ENCODE measurements around the gene EXT2.

The EXT2 gene

DNA sequence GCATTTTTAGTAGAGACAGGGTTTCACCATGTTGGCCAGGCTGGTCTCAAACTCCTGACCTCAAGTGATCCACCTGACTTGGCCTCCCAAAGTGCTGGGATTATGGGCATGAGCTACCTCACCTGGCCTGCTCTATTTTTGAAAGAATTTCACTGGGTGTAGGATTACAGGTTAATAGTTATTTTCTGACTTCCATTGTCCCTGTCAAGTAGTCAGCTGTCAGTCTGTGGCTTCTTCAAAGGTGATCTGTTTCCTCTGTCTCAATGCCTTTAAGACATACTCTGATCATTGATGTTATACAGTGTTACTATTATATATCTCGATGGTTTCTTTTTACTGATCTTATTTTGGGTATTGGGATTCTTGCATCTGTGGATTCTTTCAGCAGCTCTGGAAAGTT lies 10.1 kb upstream of the EXT2 start:
- DNase-seq (ENCODE audit: low read depth), result no peak

DNA sequence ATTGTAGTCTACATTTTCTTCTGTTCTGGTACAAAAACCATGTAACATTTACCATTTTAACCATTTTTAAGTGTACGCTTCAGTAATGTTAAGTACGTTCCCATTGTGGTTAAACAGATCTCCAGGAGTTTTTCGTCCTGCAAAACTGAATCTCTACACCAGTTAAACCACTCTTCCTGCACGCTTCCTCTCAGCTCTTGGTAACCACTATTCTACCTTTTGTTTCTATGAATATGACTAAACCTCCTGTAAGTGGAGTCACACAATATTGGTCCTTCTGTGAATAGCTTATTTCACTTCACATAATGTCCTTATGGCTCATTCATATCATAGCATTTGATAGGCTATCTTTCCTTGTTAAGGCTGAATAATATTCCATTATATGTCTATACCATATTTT lies 7.1 kb upstream of the EXT2 start:
- no peak for DNase-seq (ENCODE audit: low read depth)

DNA sequence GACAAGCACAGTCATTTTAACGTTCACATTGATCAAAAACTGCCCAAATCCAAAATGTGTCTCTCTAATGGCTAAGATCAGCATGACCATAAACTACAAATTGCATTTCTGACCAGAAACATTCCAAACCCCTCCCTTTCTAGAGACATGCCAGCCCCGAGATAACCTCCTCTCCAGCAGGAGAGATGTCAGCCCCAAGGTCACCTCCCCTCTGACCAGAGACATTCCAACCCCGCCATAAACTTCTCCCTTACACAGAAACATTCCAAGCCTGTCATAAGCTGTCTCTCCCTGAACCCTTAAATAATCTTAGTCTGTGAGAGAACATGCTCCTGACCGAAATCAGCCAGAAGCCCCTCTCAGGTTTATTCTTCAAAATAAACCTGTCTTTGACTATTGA lies 6.6 kb upstream of the EXT2 start:
- no peak for DNase-seq (ENCODE audit: low read depth)

DNA sequence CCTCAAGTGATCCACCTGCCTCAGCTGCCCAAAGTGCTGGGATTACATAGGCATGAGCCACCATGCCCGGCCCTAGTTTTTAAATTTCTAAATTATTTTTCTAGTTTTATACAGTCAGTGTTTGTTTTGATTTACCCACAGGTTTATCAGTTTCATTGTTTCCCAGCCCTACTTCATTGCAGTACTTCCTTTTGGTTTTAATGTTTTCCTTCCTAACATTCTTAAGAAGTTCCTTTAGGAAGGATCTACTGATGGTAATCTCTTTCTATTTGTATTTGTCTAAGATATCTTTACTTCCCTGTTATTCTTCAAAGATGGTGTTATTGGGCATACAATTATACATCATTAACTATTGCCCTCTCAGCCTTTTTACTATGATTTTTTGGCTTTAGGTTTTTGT lies 4.9 kb upstream of the EXT2 start:
- DNase-seq (ENCODE audit: low read depth), result no peak

DNA sequence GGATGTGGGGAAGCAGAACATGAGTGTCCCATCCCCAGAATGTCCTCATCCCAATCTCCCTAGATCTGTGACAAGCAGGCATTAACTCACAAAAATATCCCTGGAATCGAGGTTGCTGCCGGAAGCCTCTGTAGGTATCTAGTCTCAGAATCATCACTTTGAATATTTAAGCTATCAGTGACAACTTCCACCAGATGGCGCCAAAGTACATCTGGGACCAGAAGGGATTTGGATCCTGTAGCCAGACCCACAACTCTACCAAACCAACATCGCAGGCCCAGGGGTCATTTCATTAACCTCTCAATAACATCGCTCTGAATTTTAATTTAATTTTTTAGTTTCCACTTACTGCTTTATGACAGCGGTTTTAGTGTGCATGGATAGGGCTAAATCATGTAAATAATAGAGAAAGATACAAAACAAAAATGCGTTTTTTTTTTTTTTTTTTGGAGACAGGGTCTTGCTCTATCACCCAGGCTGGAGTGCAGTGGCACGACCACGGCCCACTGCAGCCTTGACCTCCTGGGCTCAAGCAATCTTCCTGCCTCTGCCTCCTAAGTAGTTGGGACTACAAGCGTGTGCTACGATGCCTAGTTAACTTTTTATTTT lies 1.1 kb upstream of the EXT2 start:
- DNase-seq (ENCODE audit: low read depth), result peak; percentile 71

DNA sequence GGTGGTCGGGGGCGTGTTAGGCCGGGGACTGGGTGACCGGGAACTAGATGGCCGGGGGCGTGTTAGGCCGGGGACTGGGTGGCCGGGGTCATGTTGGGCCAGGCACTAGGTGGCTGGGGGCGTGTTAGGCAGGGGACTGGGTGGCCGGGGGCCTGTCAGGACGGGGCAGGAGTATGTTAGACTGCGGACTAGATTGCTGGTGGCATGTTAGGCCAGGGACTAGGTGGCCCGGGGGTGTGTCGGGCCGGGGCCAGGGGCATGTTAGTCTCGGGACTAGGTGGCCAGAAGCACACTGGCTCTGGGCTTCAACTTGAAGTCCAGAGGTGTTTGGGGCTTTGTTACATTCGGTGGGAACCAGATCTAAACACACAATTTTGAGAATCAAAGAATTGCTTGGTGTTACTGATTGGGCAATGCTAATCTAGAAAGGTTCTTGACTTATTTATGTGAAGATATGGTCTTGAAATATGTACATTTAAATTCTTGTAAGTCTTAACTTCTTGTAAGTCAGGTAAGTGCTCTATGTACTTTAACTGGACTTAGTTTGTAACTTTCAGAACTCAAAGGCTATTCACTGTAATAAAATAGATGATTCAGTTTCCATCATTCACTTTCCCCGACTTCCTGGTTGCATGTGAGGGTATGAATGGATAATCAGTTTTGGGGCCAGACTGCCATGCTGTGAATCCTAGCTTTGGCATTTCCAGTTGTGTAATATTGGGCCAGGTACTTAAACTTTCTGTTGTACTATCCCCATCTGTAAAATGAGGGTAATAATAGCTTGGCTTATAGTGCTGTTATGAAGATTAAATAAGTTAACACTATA lies 1.1 kb downstream of the EXT2 start:
- no peak for DNase-seq (ENCODE audit: low read depth)

DNA sequence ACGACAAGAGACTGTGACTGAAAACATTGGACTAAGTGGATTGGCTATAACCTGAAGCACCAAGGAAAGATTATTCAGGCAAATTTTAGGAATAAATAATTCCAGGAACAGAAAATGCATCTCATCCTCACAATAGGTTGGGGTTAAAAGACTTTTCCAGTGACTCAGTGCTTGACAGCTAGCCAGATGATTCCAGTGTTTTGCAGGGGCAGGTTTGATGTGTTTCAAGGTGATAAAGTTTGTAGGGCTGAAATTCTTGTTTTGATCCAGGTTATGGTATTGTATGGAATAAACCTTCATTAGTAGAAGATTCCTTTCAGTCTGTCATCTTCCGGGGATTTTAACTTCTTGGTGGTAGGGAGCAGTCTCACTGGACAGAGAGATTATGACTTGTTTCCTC lies 2.3 kb downstream of the EXT2 start:
- no peak for DNase-seq (ENCODE audit: low read depth)

DNA sequence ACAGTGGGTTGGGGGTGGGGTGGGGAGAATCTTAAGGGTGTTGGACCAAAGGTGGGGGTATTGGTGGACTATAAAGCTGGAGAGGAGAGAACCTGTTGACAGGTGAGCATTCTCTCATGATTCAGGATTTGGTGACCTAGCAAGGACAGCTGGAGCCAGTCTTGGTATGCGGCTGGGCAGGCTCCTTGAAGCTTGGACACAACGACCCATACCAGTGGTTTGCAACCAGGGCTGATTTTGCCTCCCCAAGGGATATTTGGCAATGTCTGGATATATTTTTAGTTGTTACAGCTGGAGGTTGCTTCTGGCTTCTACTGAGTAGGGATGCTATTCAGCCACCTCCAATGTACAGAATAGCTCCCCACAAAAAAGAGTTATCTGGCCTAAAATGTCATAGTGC lies 5.6 kb downstream of the EXT2 start:
- DNase-seq (ENCODE audit: low read depth), result no peak

DNA sequence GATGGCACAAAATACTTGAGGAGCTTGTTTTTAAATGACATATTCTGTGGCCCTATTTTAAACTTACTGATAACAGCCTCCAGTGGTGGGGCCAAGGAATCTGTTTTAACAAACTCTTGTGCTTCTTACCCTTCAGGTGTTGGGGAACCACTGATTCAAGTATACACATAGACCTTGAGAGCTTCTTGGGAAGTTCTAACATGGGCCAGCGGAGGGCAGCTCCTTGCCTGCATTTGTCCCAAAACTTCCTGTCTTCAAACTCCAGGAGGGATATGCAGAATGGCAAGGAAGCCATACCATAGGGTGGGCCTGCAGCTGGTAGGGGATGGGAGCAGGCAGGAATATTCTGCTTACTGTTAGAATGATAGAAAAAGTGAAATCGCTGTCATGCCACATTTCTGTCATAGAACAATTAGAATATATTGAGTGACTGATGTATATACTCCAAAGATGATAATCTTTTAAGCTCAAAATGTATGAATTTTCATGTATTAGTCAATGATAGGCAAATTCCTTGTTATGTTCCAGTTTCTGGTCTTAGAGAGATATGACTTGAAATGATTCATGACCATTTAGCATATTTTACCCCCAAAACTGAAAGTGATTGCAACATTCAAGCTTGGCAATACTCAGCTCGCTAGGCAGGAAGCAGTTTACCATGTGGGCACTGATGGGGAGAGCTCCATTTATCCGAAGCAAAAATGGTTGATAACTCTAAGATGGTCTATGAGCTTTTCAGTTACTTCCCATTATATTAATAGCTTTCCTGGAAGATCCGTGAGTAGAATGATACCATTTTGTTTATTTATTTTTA lies 9.2 kb downstream of the EXT2 start:
- DNase-seq (ENCODE audit: low read depth), result no peak

DNA sequence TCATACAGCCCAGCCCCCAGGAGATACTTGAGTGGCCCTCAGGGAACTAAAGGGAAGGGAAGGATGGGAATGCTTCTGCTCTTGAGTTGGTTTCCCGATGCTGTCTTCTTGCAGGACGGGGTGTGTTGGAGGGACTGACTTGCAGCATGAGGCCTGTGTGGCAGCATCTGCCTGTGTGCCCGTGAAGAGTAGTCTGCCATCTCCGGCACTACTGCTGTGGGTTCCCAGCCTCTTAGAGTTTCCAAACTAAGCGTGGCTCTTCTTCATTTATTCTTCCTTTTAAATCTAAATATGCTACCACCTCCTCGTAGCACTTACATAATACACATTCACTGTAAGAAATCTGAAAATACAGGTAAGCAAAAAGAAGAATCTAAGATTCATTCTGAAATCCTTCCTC lies 12.8 kb downstream of the EXT2 start:
- DNase-seq (ENCODE audit: low read depth), result no peak

DNA sequence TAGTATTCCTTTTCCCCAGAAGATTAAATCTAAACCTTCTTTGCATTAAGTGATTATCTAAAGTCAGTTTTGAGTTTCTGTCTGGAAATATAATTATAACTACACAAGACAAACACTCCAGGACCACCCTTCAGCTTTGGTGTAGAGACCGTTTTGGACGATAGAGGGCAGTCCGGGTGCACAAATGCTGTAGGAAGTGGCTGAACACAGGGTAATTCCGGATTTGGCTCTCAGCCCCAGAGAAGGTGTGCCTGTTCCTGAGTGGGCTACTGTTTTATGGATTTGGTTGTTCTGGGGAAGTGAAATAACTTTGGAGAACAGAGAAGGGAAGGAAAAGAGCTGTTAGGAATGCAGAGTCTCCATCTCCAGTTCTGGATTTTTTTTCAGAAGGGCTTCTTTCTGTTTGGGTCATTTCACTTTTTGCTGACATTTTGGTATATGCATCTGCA lies 14.8 kb downstream of the EXT2 start:
- DNase-seq (ENCODE audit: low read depth), result peak; percentile 13

DNA sequence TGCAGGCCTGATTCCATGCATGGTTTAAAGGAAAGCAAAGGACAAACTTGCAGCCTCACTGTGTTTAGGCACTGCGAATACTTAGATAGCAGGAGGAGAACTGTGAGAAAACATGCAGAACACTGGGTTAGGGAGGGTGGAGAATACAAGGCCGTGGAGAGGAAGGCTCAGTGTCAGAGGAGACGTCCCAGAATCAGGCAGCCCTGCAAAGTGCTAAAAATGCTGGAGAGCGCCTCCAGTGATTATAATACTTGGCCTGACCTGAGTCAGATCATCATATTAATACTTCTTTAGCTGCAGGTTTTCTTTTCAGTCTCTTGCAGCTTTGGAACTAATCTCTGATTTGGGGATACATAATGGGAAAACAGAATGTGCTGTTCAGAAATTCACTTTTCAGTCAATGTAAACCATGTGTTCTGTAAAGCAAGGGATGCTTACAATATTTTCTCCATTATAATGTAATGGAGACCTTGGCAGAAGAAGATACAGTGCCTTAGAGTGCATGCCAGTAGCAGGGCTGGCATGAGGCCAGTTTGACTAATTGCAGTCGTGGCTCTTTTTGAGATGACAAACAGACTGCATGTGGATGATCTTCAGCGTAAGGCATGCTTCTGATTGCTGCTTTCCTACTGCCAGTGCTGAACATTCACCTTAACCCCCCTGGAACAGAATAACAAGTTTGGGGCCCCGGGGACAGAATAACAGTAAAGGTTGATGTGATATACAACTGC lies 16.8 kb downstream of the EXT2 start:
- DNase-seq (ENCODE audit: low read depth), result no peak

DNA sequence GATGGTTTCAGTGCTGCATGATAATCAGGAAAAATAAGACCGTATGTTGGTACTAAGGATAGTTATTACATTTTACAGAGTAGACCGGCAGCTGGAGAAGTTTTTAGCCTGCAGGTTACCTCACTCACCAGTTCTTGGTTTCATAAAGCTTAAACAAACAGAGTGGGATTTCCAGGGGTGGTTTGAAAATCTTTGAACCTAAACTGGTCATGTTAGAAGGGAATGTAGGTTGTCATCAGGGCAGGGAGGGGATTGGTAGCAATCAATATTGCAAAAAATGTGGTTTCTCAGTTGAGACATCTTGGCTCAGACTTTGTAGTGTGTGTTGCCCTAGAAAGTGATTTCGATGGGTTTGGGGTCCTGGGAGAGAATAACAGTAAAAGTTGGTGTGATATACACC lies 17.5 kb downstream of the EXT2 start:
- DNase-seq (ENCODE audit: low read depth), result no peak

DNA sequence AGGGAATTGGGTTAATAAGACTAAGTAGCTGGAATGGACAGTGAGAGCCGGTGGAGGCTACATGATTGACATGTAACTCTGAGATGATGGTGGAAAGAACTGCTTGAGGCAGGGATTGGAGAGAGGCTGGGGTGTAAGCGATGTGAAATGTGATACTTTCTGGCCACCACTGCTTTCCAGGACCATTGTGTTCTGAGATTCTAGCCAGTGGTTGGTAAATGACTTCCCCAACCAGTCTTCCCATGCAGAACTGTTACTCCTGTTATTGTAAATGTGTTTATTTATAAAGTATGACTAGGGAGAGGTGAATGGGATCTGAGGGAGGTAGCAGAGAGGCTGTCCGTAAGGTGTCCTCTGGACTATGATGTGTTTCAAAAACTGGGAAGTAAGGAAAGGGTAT lies 18.1 kb downstream of the EXT2 start:
- no peak for DNase-seq (ENCODE audit: low read depth)

DNA sequence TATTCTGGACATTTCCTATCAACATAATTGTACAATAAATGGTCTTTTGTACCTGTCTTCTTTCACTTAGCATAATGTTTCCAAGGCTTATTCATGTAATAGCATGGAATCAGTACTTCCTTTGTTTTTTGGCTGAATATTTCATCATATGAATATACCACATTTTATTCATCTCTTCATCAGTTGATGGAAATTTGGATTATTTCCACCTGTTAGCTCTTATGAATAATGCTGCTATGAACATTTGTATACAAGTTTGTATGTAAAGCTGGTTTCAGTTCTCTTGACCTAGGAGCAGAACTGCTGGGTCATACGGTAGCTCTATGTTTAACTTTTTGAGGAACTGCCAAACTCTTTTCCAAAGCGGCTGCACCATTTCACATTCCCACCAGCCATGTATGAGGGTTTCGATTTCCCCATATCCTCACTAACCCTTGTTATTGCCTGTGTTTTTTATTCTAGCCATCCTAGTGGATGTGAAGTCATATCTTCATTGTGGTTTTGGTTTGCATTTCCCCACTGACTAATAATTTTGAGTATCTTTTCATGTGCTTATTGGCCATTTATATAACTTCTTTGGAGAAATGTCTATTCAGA lies 20.9 kb downstream of the EXT2 start:
- DNase-seq (ENCODE audit: low read depth), result no peak

DNA sequence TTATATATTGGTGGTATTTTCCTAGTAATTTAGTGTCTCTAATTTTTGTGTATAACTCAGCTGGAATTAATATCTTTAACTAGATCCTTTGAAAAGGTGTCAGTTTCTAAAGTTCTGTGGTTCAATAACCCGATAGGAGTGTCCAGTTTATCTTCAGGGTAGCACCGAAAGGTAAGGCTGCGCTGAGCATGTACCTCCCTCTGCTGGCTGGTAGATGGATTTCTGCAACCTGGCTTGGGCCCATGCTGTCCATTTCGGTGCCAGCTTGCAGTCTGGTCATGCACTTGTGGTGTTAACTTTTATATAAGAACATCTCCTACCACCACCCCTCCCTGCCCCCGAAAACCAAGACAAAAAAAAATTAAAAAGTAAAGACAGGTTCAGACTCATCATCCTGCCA lies 24.7 kb downstream of the EXT2 start:
- DNase-seq (ENCODE audit: low read depth), result no peak

DNA sequence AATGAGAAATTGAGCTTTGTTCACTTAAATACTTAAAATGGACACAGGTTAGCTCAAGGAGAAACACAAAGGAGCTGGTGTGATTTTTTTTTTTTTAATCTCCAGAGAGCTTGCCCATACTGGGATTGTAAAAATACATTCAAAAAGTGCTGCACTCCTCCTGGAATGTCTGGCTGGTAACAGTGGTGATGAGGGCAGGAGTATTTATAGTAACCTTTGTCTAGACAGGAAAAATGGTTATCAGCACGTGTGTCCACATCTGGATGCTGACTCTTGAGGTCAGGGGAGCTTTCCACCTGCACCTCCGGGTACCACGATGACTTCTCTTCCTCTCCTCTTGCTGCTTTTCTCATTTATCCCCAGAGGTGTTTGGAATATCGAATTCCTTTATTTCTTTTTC lies 30.1 kb downstream of the EXT2 start:
- no peak for DNase-seq (ENCODE audit: low read depth)

DNA sequence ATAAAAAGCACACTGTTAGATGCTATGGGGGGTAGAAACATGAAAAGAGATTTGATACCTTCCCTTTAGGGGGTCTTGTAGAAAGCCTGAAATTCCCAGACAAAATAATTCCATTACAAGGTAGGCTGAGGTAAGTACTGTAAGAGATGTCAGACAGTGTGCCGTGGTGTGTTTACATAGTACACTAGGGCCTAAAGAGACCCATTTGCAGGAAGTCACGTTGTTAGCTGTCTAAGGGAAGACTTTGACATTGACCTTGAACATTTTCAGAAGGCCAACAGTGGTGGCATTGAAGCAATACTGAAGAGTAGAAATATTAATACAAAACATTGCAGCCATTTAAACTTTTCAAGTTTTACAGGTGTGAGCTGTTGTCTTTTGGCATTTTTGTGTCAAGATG lies 30.8 kb downstream of the EXT2 start:
- no peak for DNase-seq (ENCODE audit: low read depth)

DNA sequence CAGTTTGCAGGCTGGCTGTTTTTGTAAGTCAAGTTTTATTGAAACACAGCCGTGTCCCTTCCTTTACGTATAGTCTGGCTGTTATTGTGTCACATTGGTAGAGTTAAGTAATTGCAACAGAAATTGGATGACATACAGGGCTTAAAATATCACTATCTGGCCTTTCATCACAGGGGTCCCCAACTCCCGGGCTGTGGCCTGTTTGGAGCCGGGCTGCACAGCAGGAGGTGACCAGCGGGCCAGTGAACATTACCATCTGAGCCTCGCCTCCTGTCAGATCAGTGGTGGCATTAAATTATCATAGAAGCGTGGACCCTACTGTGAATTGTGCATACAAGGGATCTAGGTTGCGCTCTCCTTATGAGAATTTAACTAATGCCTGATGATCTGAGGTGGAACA lies 31.7 kb downstream of the EXT2 start:
- no peak for DNase-seq (ENCODE audit: low read depth)

DNA sequence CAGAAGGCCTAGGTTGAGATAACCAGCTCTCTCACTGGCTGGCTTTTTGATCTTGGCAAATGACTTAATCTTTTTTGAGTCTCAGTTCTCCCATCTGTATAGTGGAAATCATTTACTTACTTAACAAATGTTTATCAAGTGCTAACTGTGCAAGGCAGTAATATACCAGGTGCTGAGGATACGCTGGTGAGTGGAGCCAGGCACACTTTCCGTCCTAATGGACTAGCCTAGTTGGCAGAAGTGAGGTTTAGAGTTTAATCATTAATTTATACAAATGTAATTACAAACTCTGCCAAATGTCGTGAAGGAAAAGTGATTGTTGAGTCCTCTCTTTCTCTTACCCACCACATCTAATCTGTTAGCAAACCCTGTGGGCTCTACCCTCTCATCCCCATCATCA lies 33.3 kb downstream of the EXT2 start:
- no peak for DNase-seq (ENCODE audit: low read depth)

DNA sequence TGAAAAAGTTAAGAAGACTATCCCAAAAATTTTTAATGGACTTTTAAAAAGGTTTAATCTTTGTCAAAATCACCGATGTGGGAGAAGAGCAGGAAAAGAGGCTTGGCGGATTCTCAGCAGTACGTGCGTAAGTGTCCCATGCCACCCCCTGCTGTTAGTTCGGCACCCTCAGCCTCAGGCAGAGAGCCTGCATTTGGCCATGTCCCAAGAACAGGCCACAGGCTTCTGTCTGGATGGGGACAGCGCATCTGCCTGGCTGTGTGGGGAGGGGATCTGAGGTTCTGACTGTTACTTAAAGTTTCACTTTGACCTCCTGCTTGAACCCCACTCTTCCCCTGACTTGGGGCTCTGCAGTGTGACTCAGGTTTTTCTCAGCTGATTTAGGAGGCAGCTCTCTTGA lies 35.3 kb downstream of the EXT2 start:
- no peak for DNase-seq (ENCODE audit: low read depth)

DNA sequence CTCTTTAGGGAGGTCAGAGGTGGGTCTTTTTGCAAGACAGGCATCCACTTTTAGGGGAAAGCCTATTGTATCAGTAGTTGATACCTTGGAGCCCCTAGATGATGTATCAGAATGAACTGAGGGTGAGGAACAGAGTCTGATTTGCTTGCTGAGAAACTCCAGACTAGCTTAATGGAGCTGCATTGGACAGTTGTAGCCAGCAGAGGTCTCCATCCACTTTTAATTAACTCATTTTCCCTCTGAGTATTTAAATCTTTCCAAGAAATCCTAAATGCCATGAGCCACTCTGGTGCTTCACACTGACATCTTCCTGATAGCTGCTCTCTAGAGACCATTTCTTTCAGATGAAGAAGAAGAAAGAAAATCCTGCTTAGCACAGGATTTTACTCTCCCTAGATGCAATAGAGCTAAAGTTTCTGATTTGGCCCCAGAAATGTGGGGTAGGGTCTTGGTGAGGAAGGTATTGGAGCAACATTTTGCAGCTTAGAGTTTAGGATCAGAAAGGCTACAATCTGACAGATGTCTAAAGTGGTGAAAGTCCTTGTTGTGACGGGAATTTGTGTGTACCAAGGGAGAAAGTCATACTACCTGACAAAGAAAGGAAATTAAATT lies 38.0 kb downstream of the EXT2 start:
- DNase-seq (ENCODE audit: low read depth), result no peak

All from stimulated activated CD4-positive, alpha-beta T cell treated with anti-CD3 and anti-CD28 coated beads, Interleukin-2, amount 100 ng/mL, for 4 hours (primary cell).